NCI-H69 (cell line): ENCODE results near the gene CHD9.
"Not testable (repeated sequence)": the region's sequence is repeated elsewhere in the genome, so short reads cannot be mapped to it uniquely, and the experiment has no call there.

Experiments
- DNase-seq: peaks from one replicate; lab custom pipeline; 2025; lab: John Stamatoyannopoulos, UW

Gene CHD9

DNA sequence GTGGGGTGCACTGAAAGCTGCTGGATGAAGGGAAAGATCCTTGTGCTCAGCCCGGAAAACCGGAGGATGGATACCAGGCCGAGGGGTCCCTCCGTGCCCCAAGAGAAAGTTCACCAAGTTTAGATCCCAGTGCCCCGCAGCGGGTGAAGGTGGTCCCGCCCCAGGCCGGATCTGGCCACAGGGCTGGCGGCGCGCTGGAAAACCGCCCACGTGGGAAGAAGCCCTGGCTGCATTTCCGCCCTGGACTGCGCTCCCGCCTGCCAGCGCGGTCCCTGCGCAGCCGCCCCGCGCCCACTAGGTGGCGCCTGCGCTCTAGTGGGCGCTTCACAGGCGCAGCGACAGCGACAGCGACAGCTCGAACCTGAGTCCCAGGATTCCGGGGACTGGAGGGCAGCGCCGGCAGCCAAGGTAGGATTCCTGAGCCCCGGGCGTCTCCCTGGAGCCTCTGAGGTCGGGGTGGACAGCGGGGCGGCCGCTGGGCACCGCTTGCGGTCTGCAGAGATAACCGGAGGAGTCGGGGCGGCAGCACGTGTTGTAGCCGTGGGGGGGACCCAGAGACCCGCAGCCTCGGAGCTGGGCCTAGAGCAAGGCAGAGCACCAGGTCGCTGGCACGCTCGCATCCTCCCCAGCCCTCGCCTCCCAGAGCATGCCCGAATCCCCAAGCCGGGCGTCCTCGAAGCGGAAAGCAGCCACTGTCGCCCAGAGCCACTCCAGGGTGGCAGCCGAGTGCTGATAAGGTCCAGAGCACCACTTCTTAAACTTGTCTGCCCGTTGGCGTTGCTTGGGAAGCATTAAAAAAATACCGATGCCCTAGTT is at the start of gene CHD9:
Gene CHD9 (plus strand): TSS at position 322 of the 816 bp plus-strand sequence. CDS start 101,099 bp downstream, outside the sequence.
- peak; percentile 88 for DNase-seq

DNA sequence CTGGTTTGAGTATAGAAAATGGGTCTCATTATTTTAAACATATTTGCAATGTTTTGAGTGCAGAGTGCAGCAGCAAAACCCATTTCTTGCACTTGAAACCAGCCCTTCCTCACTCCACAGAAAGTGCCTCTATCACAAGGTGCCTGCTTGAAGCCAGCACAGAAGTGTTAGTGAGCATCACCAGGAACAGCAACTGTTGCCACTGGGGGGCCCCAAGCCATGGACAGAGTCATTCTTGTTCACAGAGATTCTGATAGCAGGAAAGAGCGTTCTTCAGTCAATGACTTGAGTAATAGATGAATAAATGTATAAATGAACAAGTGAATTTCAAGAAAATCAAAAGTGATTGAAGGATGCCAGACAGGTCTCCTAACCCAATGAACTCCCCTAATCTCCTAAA is 47.7 kb upstream of the CHD9 start:
- no peak for DNase-seq

GRCh38 chr16:53014287-53014686 is 40.5 kb upstream of the CHD9 start:
- no peak for DNase-seq

- peak; percentile 1 for DNase-seq
Measured at GRCh38 chr16:53018834-53019416, 35.9 kb upstream of the CHD9 start.

DNA sequence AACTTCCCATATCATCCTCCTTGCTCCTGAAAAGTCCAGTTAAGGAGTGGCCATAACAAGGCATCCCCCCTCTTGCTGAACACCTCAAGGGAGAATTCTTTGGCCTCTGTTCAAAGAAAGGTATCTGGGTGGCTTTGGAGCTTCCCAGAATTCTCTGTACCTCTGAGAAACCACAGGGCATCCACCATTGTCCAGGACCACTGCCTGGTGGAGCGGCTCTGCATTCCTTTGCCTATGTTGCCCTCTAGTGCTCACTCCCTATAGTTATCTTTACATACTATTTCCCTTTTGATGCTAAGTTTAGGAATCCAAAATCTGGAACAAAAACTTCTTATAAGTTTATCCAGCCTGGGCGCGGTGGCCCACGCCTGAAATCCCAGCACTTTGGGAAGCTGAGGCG is 32.4 kb upstream of the CHD9 start:
- peak; percentile 57 for DNase-seq

- no peak for DNase-seq
Measured at GRCh38 chr16:53024045-53024444, 30.7 kb upstream of the CHD9 start.

GRCh38 chr16:53029971-53030370 is 24.8 kb upstream of the CHD9 start:
- no peak for DNase-seq

- no peak for DNase-seq
Measured at GRCh38 chr16:53031323-53031942, 23.4 kb upstream of the CHD9 start.

- no peak for DNase-seq
Measured at GRCh38 chr16:53034306-53034705, 20.5 kb upstream of the CHD9 start.

- DNase-seq: no peak
Measured at GRCh38 chr16:53035176-53035942, 19.4 kb upstream of the CHD9 start.

DNA sequence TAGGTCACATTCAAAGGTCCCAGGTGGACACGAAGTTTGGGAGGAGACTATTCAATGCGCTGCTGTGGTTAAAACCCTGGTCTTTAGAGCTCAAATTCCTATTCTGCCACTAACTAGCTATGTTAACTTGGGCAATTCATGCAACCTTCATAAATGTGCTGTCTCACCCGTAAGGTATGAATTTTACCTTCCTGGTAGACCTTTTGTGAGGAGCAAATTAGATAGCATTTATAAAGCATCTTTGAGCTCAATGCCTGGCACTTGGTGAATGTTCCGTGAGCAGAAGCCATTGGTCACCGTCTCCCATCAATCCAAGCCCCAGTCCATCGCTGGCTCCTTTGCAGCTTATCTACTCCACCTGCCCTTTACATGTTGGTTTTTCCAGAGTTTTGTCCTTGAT is 18.7 kb upstream of the CHD9 start:
- no peak for DNase-seq

DNA sequence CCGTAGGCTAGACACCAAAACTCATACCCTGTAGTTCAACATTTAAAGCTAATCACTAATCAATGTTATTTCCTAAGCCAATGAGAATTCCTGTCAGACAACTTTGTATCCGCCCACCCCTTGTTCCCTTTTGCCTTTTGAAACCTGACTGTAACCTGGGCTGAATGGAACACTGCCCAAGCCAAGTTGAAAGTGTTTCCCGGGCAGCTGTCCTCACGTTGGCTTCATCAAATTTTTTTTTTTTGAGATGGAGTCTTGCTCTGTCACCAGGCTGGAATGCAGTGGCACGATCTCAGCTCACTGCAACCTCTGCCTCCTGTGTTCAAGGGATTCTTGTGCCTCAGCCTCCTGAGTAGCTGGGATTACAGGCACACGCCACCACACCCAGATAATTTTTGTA is 18.1 kb upstream of the CHD9 start:
- not testable (repeated sequence) for DNase-seq

GRCh38 chr16:53040788-53041187 is 14.0 kb upstream of the CHD9 start:
- DNase-seq: no peak

DNA sequence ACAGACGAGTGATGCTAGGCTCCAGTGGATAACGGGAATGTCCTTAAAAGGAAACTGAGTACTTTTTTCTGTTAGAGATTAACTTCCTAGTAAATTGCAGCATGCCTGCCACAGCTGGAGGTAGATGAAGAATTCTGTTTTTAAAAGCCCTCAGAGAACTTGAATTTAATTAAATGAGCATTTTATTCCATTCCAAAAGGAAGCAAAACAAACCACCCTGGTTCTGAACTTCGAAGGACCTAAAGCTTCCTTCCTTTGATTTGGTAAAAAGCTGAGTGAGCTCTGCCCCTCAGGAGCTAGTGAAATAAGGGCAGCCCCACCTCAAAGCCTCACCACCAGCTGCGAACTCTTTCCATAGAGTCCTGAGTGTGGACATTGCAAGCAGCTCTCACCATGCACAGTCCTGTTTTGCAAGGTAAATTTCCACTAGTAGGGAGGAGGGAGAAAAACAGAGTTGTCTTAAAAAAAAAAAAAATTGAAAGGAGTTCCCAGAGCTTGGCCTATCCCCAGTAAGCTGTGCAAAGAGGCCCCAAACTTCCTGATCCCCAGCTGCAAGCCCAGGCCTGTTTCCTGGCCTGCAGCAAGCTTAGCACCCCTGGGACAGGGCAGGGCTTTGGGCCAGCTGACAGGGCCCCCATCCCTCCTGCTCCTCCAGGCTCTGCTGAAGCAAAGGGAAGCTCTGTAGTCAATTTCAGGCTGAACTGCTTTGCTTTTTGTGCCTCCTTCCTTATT is 13.3 kb upstream of the CHD9 start:
- DNase-seq: peak; percentile 41

GRCh38 chr16:53042235-53042701 is 12.5 kb upstream of the CHD9 start:
- DNase-seq: no peak

- DNase-seq: peak; percentile 10
Measured at GRCh38 chr16:53043428-53043831, 11.4 kb upstream of the CHD9 start.

DNA sequence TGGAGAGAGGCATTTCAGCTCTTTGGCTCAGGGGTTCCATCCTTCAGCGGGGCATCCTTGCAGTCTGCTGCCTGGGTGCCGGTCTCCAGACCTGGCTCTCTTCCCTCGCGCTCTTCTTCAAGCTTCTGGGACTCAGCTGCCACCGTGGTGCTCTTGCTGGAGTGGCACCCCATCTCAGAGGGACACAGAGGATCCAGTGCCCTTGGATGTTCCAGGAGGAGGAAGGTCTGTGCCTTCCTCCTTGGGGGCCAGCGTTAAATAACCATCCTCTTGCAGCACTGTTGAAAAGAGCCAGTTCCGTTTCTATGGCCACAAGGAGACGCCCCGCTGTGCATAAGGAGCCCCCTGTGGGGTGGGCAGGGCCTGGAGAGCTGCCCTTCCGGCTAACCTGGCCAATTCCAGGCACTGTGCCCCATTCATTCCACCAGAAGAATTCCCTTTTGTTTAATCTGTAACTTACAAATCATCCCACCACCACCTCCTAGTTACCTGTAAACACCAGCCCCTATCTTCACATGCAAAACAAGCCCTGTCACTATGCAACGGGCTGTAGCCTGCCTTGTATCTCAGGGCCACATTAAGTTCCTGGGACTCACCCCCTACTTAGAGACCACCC is 10.7 kb upstream of the CHD9 start:
- DNase-seq: peak; percentile 26

- peak; percentile 21 for DNase-seq
Measured at GRCh38 chr16:53045341-53046220, 9.2 kb upstream of the CHD9 start.

GRCh38 chr16:53047515-53047914 is 7.3 kb upstream of the CHD9 start:
- not testable (repeated sequence) for DNase-seq
